ENCODE data around the gene UIMC1.

Gene UIMC1

GRCh38 chr5:176929654-176930053 lies 76.9 kb downstream of the UIMC1 start:
- Histone ChIP-seq H3K4me3 (ENCODE audit: low read depth, low read length) (no peak overlapping the region), H3K36me3 (ENCODE audit: control insufficient read depth, insufficient read depth, low read length) (no peaks in the 10 kb centered on the region), H3K27me3 (ENCODE audit: control insufficient read depth, insufficient read depth, low read length) (no peaks in the 10 kb centered on the region), H3K9me3 (ENCODE audit: control insufficient read depth, low read length) (no peaks in the 10 kb centered on the region), H3K4me2 (ENCODE audit: low read length) (no peak overlapping the region), H3K27ac (no peak overlapping the region), H3K9ac (no peak overlapping the region), H3K79me2 (peaks cover 17% of the 10 kb centered on the region), H3K4me1 (no peaks in the 10 kb centered on the region), H2AFZ (no peak overlapping the region)
- TF ChIP-seq, protein P1, sequence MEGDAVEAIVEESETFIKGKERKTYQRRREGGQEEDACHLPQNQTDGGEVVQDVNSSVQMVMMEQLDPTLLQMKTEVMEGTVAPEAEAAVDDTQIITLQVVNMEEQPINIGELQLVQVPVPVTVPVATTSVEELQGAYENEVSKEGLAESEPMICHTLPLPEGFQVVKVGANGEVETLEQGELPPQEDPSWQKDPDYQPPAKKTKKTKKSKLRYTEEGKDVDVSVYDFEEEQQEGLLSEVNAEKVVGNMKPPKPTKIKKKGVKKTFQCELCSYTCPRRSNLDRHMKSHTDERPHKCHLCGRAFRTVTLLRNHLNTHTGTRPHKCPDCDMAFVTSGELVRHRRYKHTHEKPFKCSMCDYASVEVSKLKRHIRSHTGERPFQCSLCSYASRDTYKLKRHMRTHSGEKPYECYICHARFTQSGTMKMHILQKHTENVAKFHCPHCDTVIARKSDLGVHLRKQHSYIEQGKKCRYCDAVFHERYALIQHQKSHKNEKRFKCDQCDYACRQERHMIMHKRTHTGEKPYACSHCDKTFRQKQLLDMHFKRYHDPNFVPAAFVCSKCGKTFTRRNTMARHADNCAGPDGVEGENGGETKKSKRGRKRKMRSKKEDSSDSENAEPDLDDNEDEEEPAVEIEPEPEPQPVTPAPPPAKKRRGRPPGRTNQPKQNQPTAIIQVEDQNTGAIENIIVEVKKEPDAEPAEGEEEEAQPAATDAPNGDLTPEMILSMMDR (IDR thresholded peaks at IDR 0.05): no peak

- H3K4me1 ChIP-seq: no peaks in the 10 kb centered on the region
- TF ChIP-seq, protein P1 (IDR thresholded peaks at IDR 0.05): no peak
- H3K9ac ChIP-seq: no peak overlapping the region
- H3K9me3 ChIP-seq (ENCODE audit: control insufficient read depth, low read length): no peaks in the 10 kb centered on the region
- no peak overlapping the region for H3K4me3 ChIP-seq (ENCODE audit: low read depth, low read length)
- no peaks in the 10 kb centered on the region for H3K27me3 ChIP-seq (ENCODE audit: control insufficient read depth, insufficient read depth, low read length)
- H2AFZ ChIP-seq: no peak overlapping the region
- H3K27ac ChIP-seq: no peak overlapping the region
- H3K36me3 ChIP-seq (ENCODE audit: control insufficient read depth, insufficient read depth, low read length): no peaks in the 10 kb centered on the region
- H3K79me2 ChIP-seq: peaks cover 22% of the 10 kb centered on the region
- no peak overlapping the region for H3K4me2 ChIP-seq (ENCODE audit: low read length)
Measured at GRCh38 chr5:176927562-176927961, 79.0 kb downstream of the UIMC1 start.

DNA sequence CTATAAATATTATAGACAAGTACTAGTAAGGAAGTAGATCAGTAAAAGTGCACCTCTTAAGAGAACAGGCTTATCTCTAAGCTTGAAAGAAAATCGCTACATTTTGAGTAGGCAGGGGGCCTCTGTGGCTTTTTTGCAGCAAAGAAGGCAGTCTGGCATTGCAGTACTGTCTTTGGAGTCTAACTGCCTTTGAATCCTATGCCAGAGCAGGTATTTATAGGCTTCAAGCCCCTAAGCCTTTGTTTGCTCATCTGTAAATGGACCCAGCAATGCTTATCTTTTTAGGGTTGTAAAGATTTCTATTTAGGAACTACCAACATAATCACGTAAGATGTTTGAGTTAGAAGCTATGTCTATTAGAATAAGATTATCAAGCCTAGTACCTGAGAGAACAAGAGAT lies 83.8 kb downstream of the UIMC1 start:
- H3K4me3 ChIP-seq (ENCODE audit: low read depth, low read length): no peak overlapping the region
- H3K9me3 ChIP-seq (ENCODE audit: control insufficient read depth, low read length): no peaks in the 10 kb centered on the region
- H3K27ac ChIP-seq: no peak overlapping the region
- no peak overlapping the region for H3K9ac ChIP-seq
- H3K27me3 ChIP-seq (ENCODE audit: control insufficient read depth, insufficient read depth, low read length): no peaks in the 10 kb centered on the region
- H3K36me3 ChIP-seq (ENCODE audit: control insufficient read depth, insufficient read depth, low read length): no peaks in the 10 kb centered on the region
- TF ChIP-seq, protein P1 (IDR thresholded peaks at IDR 0.05): no peak
- no peak overlapping the region for H3K4me2 ChIP-seq (ENCODE audit: low read length)
- no peak overlapping the region for H2AFZ ChIP-seq
- H3K4me1 ChIP-seq: no peaks in the 10 kb centered on the region
- peaks cover 17% of the 10 kb centered on the region for H3K79me2 ChIP-seq

- Histone ChIP-seq H3K4me2 (ENCODE audit: low read length) (no peak overlapping the region), H3K9ac (no peak overlapping the region), H2AFZ (no peak overlapping the region), H3K27ac (no peak overlapping the region), H3K4me3 (ENCODE audit: low read depth, low read length) (no peak overlapping the region), H3K79me2 (peaks cover 12% of the 10 kb centered on the region), H3K36me3 (ENCODE audit: control insufficient read depth, insufficient read depth, low read length) (no peaks in the 10 kb centered on the region), H3K4me1 (no peaks in the 10 kb centered on the region), H3K27me3 (ENCODE audit: control insufficient read depth, insufficient read depth, low read length) (no peaks in the 10 kb centered on the region), H3K9me3 (ENCODE audit: control insufficient read depth, low read length) (no peaks in the 10 kb centered on the region)
- TF ChIP-seq, protein P1 (IDR thresholded peaks at IDR 0.05): no peak
Measured at GRCh38 chr5:176921714-176922113, 84.9 kb downstream of the UIMC1 start.

GRCh38 chr5:176918613-176919012 lies 88.0 kb downstream of the UIMC1 start:
- H3K9me3 ChIP-seq (ENCODE audit: control insufficient read depth, low read length): no peaks in the 10 kb centered on the region
- H3K9ac ChIP-seq: no peak overlapping the region
- TF ChIP-seq, protein P1 (IDR thresholded peaks at IDR 0.05): no peak
- no peak overlapping the region for H3K4me3 ChIP-seq (ENCODE audit: low read depth, low read length)
- no peaks in the 10 kb centered on the region for H3K36me3 ChIP-seq (ENCODE audit: control insufficient read depth, insufficient read depth, low read length)
- H3K27ac ChIP-seq: no peak overlapping the region
- peaks cover 8% of the 10 kb centered on the region for H3K79me2 ChIP-seq
- H3K4me1 ChIP-seq: no peaks in the 10 kb centered on the region
- no peak overlapping the region for H2AFZ ChIP-seq
- H3K27me3 ChIP-seq (ENCODE audit: control insufficient read depth, insufficient read depth, low read length): no peaks in the 10 kb centered on the region
- no peak overlapping the region for H3K4me2 ChIP-seq (ENCODE audit: low read length)

Data from parathyroid adenoma (tissue), 2 donors.